ENCODE measurements around the gene TOMM40L. TPM values are rescaled to one million over a fixed set of nuclear protein-coding genes. Genes with fewer than 3 reads are reported as not detected.

The TOMM40L gene
- total RNA-seq, 1 experiment from 2014 or later, result 9.2 TPM

DNA sequence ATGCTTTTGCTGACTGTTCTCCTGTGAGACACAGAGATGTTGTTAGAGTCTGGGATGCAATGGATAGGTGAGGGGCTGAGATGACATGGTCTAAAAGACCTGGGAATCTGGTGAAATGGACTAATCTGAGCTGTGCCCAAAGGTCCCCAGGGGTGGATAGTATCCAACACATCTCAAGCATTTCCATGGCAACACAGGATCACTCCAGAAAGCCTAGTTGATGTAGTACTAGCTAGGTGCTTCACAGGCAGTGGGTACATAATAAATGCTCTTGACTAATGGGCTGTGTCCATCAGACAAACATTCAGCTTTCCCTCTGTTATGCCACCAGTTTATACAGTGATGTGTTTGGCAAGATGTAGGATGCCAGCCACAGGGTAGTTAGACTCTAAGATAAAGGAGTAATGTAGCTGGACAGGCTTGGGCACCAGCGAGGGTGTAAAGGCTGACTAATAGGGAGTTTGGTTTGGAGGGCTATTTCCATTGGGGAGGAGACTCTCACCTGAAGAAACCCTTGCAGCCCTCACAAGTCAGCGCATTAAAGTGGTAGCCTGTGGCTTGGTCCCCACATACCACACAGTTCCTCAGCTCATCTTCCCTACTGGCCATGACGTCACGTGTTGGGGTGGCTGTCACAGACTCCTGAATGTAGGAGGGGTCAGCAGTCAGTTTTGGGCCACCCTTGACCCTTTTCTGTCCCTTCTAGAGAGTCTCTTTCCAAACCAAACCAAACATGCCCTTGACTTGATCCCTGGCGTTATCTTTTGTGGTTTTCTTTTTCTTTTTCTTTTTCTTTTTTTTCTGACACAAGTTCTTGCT is 10.3 kb downstream of the TOMM40L start:
- H3K9me3 ChIP-seq (ENCODE audit: control insufficient read depth, insufficient read depth, low read depth, low read length), result no peaks in the 10 kb centered on the region
- ChIA-PET CTCF (no interaction called here), POLR2A (interaction anchor here (0.7 kb wide), 1 partner anchor 57 kb away, joined by 3 read pairs; no protein-coding TSS in a partner anchor)
- no peak for TF ChIP-seq POLR2AphosphoS5 (IDR thresholded peaks at IDR 0.05; ENCODE audit: low read depth, low read length)
- no peak for TF ChIP-seq TCF7L2 (IDR thresholded peaks at IDR 0.05; ENCODE audit: low read depth, low read length)
- TF ChIP-seq SIN3A (IDR thresholded peaks at IDR 0.05; ENCODE audit: borderline replicate concordance, insufficient read depth, low read depth, low read length), result no peak
- TF ChIP-seq, protein P1, sequence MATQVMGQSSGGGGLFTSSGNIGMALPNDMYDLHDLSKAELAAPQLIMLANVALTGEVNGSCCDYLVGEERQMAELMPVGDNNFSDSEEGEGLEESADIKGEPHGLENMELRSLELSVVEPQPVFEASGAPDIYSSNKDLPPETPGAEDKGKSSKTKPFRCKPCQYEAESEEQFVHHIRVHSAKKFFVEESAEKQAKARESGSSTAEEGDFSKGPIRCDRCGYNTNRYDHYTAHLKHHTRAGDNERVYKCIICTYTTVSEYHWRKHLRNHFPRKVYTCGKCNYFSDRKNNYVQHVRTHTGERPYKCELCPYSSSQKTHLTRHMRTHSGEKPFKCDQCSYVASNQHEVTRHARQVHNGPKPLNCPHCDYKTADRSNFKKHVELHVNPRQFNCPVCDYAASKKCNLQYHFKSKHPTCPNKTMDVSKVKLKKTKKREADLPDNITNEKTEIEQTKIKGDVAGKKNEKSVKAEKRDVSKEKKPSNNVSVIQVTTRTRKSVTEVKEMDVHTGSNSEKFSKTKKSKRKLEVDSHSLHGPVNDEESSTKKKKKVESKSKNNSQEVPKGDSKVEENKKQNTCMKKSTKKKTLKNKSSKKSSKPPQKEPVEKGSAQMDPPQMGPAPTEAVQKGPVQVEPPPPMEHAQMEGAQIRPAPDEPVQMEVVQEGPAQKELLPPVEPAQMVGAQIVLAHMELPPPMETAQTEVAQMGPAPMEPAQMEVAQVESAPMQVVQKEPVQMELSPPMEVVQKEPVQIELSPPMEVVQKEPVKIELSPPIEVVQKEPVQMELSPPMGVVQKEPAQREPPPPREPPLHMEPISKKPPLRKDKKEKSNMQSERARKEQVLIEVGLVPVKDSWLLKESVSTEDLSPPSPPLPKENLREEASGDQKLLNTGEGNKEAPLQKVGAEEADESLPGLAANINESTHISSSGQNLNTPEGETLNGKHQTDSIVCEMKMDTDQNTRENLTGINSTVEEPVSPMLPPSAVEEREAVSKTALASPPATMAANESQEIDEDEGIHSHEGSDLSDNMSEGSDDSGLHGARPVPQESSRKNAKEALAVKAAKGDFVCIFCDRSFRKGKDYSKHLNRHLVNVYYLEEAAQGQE (IDR thresholded peaks at IDR 0.05; ENCODE audit: insufficient read depth in 1 of 2, low read depth in 2 of 2, low read length in 1 of 2), result no peak
- TF ChIP-seq, protein P2, sequence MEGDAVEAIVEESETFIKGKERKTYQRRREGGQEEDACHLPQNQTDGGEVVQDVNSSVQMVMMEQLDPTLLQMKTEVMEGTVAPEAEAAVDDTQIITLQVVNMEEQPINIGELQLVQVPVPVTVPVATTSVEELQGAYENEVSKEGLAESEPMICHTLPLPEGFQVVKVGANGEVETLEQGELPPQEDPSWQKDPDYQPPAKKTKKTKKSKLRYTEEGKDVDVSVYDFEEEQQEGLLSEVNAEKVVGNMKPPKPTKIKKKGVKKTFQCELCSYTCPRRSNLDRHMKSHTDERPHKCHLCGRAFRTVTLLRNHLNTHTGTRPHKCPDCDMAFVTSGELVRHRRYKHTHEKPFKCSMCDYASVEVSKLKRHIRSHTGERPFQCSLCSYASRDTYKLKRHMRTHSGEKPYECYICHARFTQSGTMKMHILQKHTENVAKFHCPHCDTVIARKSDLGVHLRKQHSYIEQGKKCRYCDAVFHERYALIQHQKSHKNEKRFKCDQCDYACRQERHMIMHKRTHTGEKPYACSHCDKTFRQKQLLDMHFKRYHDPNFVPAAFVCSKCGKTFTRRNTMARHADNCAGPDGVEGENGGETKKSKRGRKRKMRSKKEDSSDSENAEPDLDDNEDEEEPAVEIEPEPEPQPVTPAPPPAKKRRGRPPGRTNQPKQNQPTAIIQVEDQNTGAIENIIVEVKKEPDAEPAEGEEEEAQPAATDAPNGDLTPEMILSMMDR (IDR thresholded peaks at IDR 0.05), result no peak
- BruUV-seq (replicated peaks), result no TSS peak
- H3K4me1 ChIP-seq (ENCODE audit: control insufficient read depth, insufficient read depth, low read length), result no peaks in the 10 kb centered on the region
- in situ Hi-C loops (cut with HindIII; ENCODE audit: low pct_unique_long_range_greater_than_20kb, low sequenced_read_pairs), result no loop called here
- no peak for DNase-seq (ENCODE audit: low read depth, low spot score)
- ATAC-seq, result no peak
- no peak overlapping the region for H3K27ac ChIP-seq (ENCODE audit: low read length)
- intact Hi-C loops (cut with micrococcal nuclease; ENCODE audit: unreplicated experiment), result no loop called here
- no peaks in the 10 kb centered on the region for H3K36me3 ChIP-seq (ENCODE audit: control insufficient read depth, insufficient read depth, low read length)
- no peaks in the 10 kb centered on the region for H3K27me3 ChIP-seq (ENCODE audit: control insufficient read depth, insufficient read depth, low read length)
- no peak overlapping the region for H3K4me3 ChIP-seq (ENCODE audit: low read depth in 2 of 2, low read length in 2 of 2)

DNA sequence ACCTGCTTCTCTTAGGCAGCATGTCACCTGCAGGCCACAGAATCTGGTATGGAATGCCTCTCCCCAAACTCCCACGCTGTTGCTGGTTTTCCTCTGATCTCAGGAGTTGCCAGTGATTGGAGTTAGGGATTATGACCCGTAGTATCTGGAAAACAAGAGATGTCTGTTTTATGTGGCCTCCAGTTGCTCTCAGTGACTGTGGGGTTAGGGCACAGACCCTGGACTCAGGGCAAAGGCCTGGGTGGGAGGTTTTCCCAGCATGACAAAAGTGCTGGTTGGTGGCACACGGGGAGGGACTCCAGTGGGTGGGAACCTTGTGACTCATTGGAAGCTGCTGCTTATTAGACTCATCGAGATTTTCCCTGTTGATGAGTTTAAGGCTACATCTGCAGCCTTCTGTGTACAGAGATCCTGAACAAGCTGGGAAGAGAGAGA is 12.2 kb downstream of the TOMM40L start, which contains the start of gene NR1I3:
Gene NR1I3 (minus strand): TSS at position 165 of the 435 bp plus-strand sequence. CDS start 1,638 bp downstream, outside the sequence.
- intact Hi-C loops (cut with micrococcal nuclease; ENCODE audit: unreplicated experiment), result no loop called here
- no peak within 1 kb of the TSS for H3K4me3 ChIP-seq (ENCODE audit: low read depth in 2 of 2, low read length in 2 of 2)
- ATAC-seq (peak; percentile 35; the same call in 1 of the 2 replicates), DNase-seq (ENCODE audit: low read depth, low spot score) (no peak)
- POLR2A ChIA-PET, result interaction anchor here (0.6 kb wide), 1 partner anchor 115 kb away, joined by 3 read pairs; no protein-coding TSS in a partner anchor
- no peaks in the 10 kb centered on the region for H3K4me1 ChIP-seq (ENCODE audit: control insufficient read depth, insufficient read depth, low read length)
- H3K27me3 ChIP-seq (ENCODE audit: control insufficient read depth, insufficient read depth, low read length), result no peaks in the 10 kb centered on the region
- H3K9me3 ChIP-seq (ENCODE audit: control insufficient read depth, insufficient read depth, low read depth, low read length), result no peaks in the 10 kb centered on the region
- no TSS peak for BruUV-seq (replicated peaks)
- CTCF ChIA-PET, result interaction anchor here (0.7 to 1.0 kb wide), 2 partner anchors 11 to 38 kb away, joined by 5 to 6 read pairs; no protein-coding TSS in a partner anchor
- in situ Hi-C loops (cut with HindIII; ENCODE audit: low pct_unique_long_range_greater_than_20kb, low sequenced_read_pairs), result no loop called here
- no peaks in the 10 kb centered on the region for H3K36me3 ChIP-seq (ENCODE audit: control insufficient read depth, insufficient read depth, low read length)
- H3K27ac ChIP-seq (ENCODE audit: low read length), result no peak within 1 kb of the TSS
- no peak for TF ChIP-seq POLR2AphosphoS5 (IDR thresholded peaks at IDR 0.05; ENCODE audit: low read depth, low read length)
- TF ChIP-seq TCF7L2 (IDR thresholded peaks at IDR 0.05; ENCODE audit: low read depth, low read length), result no peak
- TF ChIP-seq, protein P2 (IDR thresholded peaks at IDR 0.05), result no peak
- TF ChIP-seq, protein P1 (IDR thresholded peaks at IDR 0.05; ENCODE audit: insufficient read depth in 1 of 2, low read depth in 2 of 2, low read length in 1 of 2), result no peak

Measured in Panc1 (cell line).